Pancreas (tissue), 10 donors: ENCODE data around the gene ALPL. TPM values are rescaled to one million over a fixed set of nuclear protein-coding genes. Genes with fewer than 3 reads are reported as not detected.

ENCODE experiments used
- ATAC-seq, 4 donors: fragments of 200-7000 bp; cut with Tn5 transposase; one replicate each; pipeline versions ENCODE4 v1.8.0 to v1.9.1; 2020; ENCODE audit warnings: mild to moderate bottlenecking in 4 of 4, moderate library complexity in 4 of 4
- DNase-seq, 6 donors: peaks; one replicate each; pipeline ENCODE4 v3.0.0-alpha.2; 2020
- FAIRE-seq: peaks from 2 replicates; lab custom pipeline; 2012; peaks lifted over from hg19 to GRCh38; lab: Jason Lieb, UNC
- H3K27ac ChIP-seq, 4 donors: fragments of 200-600 bp; sonication (generic); 1 replicate in 3 of 4; 2 replicates in 1 of 4; pipeline versions ENCODE4 v1.5.0 to v1.8.0; 2020
- H3K27me3 ChIP-seq, 4 donors: fragments of 200-600 bp; one replicate each; pipeline ENCODE4 v1.8.0; 2021
- H3K36me3 ChIP-seq, 3 donors: fragments of 200-600 bp; sonication (generic) in 1 of 3; one replicate each; pipeline versions ENCODE4 v1.5.0 to v1.8.0; 2020 to 2021
- H3K4me1 ChIP-seq, 3 donors: fragments of 200-600 bp; one replicate each; pipeline ENCODE4 v1.8.0; 2021
- H3K4me3 ChIP-seq, 4 donors: fragments of 200-600 bp; sonication (generic) in 2 of 4; one replicate each; pipeline versions ENCODE4 v1.5.0 to v1.8.0; 2020 to 2021
- H3K9me3 ChIP-seq, 4 donors: fragments of 200-600 bp; one replicate each; pipeline ENCODE4 v1.8.0; 2021
- CTCF ChIP-seq, 4 donors: fragments of 200-600 bp; sonication (generic) in 3 of 4; IDR thresholded peaks; one replicate each; pipeline versions ENCODE4 v1.5.0 to v1.8.0; 2021; ENCODE audit warnings: antibody characterized with exemption in 4 of 4
- WGBS, 2 donors: extraction: QIAGEN DNeasy Blood & Tissue Kit; methylation state at CpG; one replicate each; pipeline ENCODE4 v1.1.7; 2013; 5-methylcytosine and 5-hydroxymethylcytosine counted together
- intact Hi-C, 3 donors: fragments of 100-400 bp; cut with DNase I; formaldehyde crosslinking; loops; one replicate each; pipeline versions ENCODE4 v1.11.1 to v1.14.2; 2022
- polyA plus RNA-seq, 2 donors: library from polyadenylated mRNA; stranded (reverse); fragments of 200-250 nt; gene quantifications; one replicate each; pipeline ENCODE4 v1.2.3, GENCODE V29; 2013
- total RNA-seq, 6 donors: library from RNA; stranded (reverse); fragmentation: NEBNext Ultra II Directional in 4 of 6; extraction: Animal tissue kit (Norgen Biotek cat#: 25700) in 4 of 6; gene quantifications; one replicate each; pipeline versions ENCODE4 v1.2.1 to v1.2.4, GENCODE V29; 2021 to 2023
- donor health status: healthy with polysubstance abuse.
- donor health status: DM: no; HTN: no; CAD: no; lungs with moderate emphysema.
- donor health status: DM: no; HTN: no; CAD: no.
- donor health status: control.
- donor health status: control.
- donor health status: Bipolar disorder and iron deficiency.
- donor health status: DM: yes; HTN: yes; CAD: no.
- donor health status: DM: no; HTN: no; CAD: no.
- donor health status: DM: no; HTN: no; CAD: no.
- donor health status: DM: yes; HTN: yes; CAD: no.

ALPL gene
- total and polyA plus RNA-seq, 8 donors, result 0.63 to 6.7 (median 3.0) TPM

- FAIRE-seq (no peak), ATAC-seq (peak in 2 of 4 donors; percentile 18 to 40), DNase-seq (no peak)
- H3K36me3 ChIP-seq, result no peaks in the 10 kb centered on the region
- no peaks in the 10 kb centered on the region for H3K4me1 ChIP-seq
- no peak overlapping the region for H3K27ac ChIP-seq
- no peaks in the 10 kb centered on the region for H3K27me3 ChIP-seq
- H3K9me3 ChIP-seq, result no peaks in the 10 kb centered on the region
- H3K4me3 ChIP-seq, result no peak overlapping the region
- 83 to 87% methylated on average over 24 of the region's 24 CpGs for WGBS, 2 donors
- intact Hi-C loops, result no loop called here
- TF ChIP-seq CTCF (IDR thresholded peaks at IDR 0.05), result no peak
These were observed 58.2 kb downstream of the ALPL start for GRCh38 chr1:21567241-21568005.

GRCh38 chr1:21568006-21568746, 59.0 kb downstream of the ALPL start:
- FAIRE-seq (no peak), DNase-seq (no peak), ATAC-seq (peak in 1 of 4 donors; percentile 16)
- Histone ChIP-seq H3K27me3 (no peaks in the 10 kb centered on the region), H3K9me3 (no peaks in the 10 kb centered on the region), H3K36me3 (no peaks in the 10 kb centered on the region), H3K27ac (no peak overlapping the region), H3K4me3 (no peak overlapping the region), H3K4me1 (no peaks in the 10 kb centered on the region)
- WGBS, 2 donors, result 83 to 88% methylated on average over 15 of the region's 15 CpGs
- no peak for TF ChIP-seq CTCF (IDR thresholded peaks at IDR 0.05)
- intact Hi-C loops, result no loop called here

GRCh38 chr1:21568809-21569385, 59.7 kb downstream of the ALPL start:
- no peaks in the 10 kb centered on the region for H3K9me3 ChIP-seq
- no peaks in the 10 kb centered on the region for H3K27me3 ChIP-seq
- intact Hi-C loops, result no loop called here
- FAIRE-seq (no peak), ATAC-seq (no peak), DNase-seq (no peak)
- no peak overlapping the region for H3K4me3 ChIP-seq
- 79 to 80% methylated on average over 10 of the region's 10 CpGs for WGBS, 2 donors
- H3K4me1 ChIP-seq, result no peaks in the 10 kb centered on the region
- no peak for TF ChIP-seq CTCF (IDR thresholded peaks at IDR 0.05)
- H3K36me3 ChIP-seq, result no peaks in the 10 kb centered on the region
- H3K27ac ChIP-seq, result no peak overlapping the region

GRCh38 chr1:21569820-21570527, 60.8 kb downstream of the ALPL start:
- no peaks in the 10 kb centered on the region for H3K36me3 ChIP-seq
- 87 to 88% methylated on average over 10 of the region's 10 CpGs for WGBS, 2 donors
- DNase-seq (no peak), FAIRE-seq (no peak), ATAC-seq (no peak)
- no peak overlapping the region for H3K4me3 ChIP-seq
- intact Hi-C loops, result loop anchor here in 2 of 3 donors (5.0 to 10.0 kb wide), 3 partner anchors 58 to 195 kb away; partner anchors contain the start of gene ALPL (in 1 of the 2)
- H3K27ac ChIP-seq, result no peak overlapping the region
- no peaks in the 10 kb centered on the region for H3K9me3 ChIP-seq
- H3K27me3 ChIP-seq, result no peaks in the 10 kb centered on the region
- no peaks in the 10 kb centered on the region for H3K4me1 ChIP-seq
- TF ChIP-seq CTCF (IDR thresholded peaks at IDR 0.05), result no peak
